KBM-7 (cell line): ENCODE data around the gene MRPL32.

Experiments
- DNase-seq: peaks from one replicate; pipeline ENCODE4 v3.0.0-alpha.2; 2015
- in situ Hi-C: fragments of 300-500 bp; cut with MboI; formaldehyde crosslinking; loops from 2 replicates; pipeline ENCODE4 v1.14.3; 2020; ENCODE audit warnings: low sequenced_read_pairs, low pct_unique_long_range_greater_than_20kb, mixed read lengths

The MRPL32 gene

GRCh38 chr7:42959549-42959948, 27.4 kb downstream of the MRPL32 start:
- in situ Hi-C loops: no loop called here
- no peak for DNase-seq

- in situ Hi-C loops: no loop called here
- DNase-seq: no peak
Observed at GRCh38 chr7:42960762-42961161, 28.6 kb downstream of the MRPL32 start.

- in situ Hi-C loops: no loop called here
- DNase-seq: peak; percentile 13
Observed at GRCh38 chr7:42961170-42961569, 29.0 kb downstream of the MRPL32 start.

GRCh38 chr7:42964293-42964692, 32.1 kb downstream of the MRPL32 start:
- in situ Hi-C loops: no loop called here
- DNase-seq: no peak

GRCh38 chr7:42964849-42965805, 33.0 kb downstream of the MRPL32 start:
- DNase-seq: no peak
- in situ Hi-C loops: no loop called here

- in situ Hi-C loops: no loop called here
- no peak for DNase-seq
Observed at GRCh38 chr7:42967391-42967790, 35.2 kb downstream of the MRPL32 start.

- no peak for DNase-seq
- in situ Hi-C loops: no loop called here
Observed at GRCh38 chr7:42972699-42973500, 40.7 kb downstream of the MRPL32 start.

- in situ Hi-C loops: no loop called here
- DNase-seq: no peak
Observed at GRCh38 chr7:42976371-42976770, 44.2 kb downstream of the MRPL32 start.

GRCh38 chr7:42978496-42978895, 46.3 kb downstream of the MRPL32 start:
- in situ Hi-C loops: no loop called here
- no peak for DNase-seq

- DNase-seq: no peak
- in situ Hi-C loops: no loop called here
Observed at GRCh38 chr7:42980084-42980483, 47.9 kb downstream of the MRPL32 start.

GRCh38 chr7:42980514-42980913, 48.3 kb downstream of the MRPL32 start:
- in situ Hi-C loops: no loop called here
- DNase-seq: no peak

GRCh38 chr7:42981601-42982000, 49.4 kb downstream of the MRPL32 start:
- peak; percentile 9 for DNase-seq
- in situ Hi-C loops: no loop called here

- no peak for DNase-seq
- in situ Hi-C loops: no loop called here
Observed at GRCh38 chr7:42982604-42983115, 50.5 kb downstream of the MRPL32 start.

- in situ Hi-C loops: no loop called here
- no peak for DNase-seq
Observed at GRCh38 chr7:42984137-42984536, 52.0 kb downstream of the MRPL32 start.

- no peak for DNase-seq
- in situ Hi-C loops: no loop called here
Observed at GRCh38 chr7:42986213-42986612, 54.0 kb downstream of the MRPL32 start.

GRCh38 chr7:42986781-42987248, 54.6 kb downstream of the MRPL32 start:
- DNase-seq: no peak
- in situ Hi-C loops: no loop called here
